ENCODE measurements around the gene EVL.

Gene EVL

GRCh38 chr14:100192672-100193416, 127.6 kb downstream of the EVL start:
- peak overlapping the region; percentile 50 for H3K4me3 ChIP-seq (ENCODE audit: low read depth, low read length)
- TF ChIP-seq CTCF (IDR thresholded peaks at IDR 0.05; ENCODE audit: low read depth, low read length) (peak; percentile 52), POLR2A (IDR thresholded peaks at IDR 0.05; ENCODE audit: extremely low read depth, insufficient read length) (peak; percentile 62), MYC (IDR thresholded peaks at IDR 0.05; ENCODE audit: low read depth, low read length) (peak; percentile 95)
- TF ChIP-seq, protein P1, sequence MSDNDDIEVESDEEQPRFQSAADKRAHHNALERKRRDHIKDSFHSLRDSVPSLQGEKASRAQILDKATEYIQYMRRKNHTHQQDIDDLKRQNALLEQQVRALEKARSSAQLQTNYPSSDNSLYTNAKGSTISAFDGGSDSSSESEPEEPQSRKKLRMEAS (IDR thresholded peaks at IDR 0.05; ENCODE audit: low read depth, low read length) = peak; percentile 92
- peak; percentile 99 for DNase-seq (ENCODE audit: low read depth)
